HG02610 (cell line): ENCODE data around the gene MAP3K1.
A peak's percentile ranks its signal among the peaks of the same experiment; 100 is the strongest.
"Not testable (repeated sequence)": the region's sequence is repeated elsewhere in the genome, so short reads cannot be mapped to it uniquely, and the experiment has no call there.

Source experiments
- ATAC-seq: cut with Tn5 transposase; IDR thresholded peaks from one replicate; pipeline ENCODE4 v1.9.1; 2021; ENCODE audit warnings: mild to moderate bottlenecking, moderate library complexity; ENCODE audit not compliant: unreplicated experiment

The MAP3K1 gene

GRCh38 chr5:56814963-56815657 lies at the start of gene MAP3K1:
MAP3K1 (plus strand) TSS chr5:56815549; CDS start chr5:56815574, 25 bp downstream.
- peak; percentile 44 for ATAC-seq

GRCh38 chr5:56766926-56767325 lies 48.4 kb upstream of the MAP3K1 start:
- ATAC-seq: no peak

- ATAC-seq: no peak
These were observed 45.3 kb upstream of the MAP3K1 start for GRCh38 chr5:56769875-56770604.

GRCh38 chr5:56772767-56773166 lies 42.6 kb upstream of the MAP3K1 start:
- no peak for ATAC-seq

GRCh38 chr5:56774957-56775356 lies 40.4 kb upstream of the MAP3K1 start:
- ATAC-seq: no peak

- not testable (repeated sequence) for ATAC-seq
These were observed 39.0 kb upstream of the MAP3K1 start for GRCh38 chr5:56776212-56776846.

- no peak for ATAC-seq
These were observed 32.1 kb upstream of the MAP3K1 start for GRCh38 chr5:56783261-56783660.

- ATAC-seq: no peak
These were observed 29.0 kb upstream of the MAP3K1 start for GRCh38 chr5:56786346-56786745.

GRCh38 chr5:56791396-56791795 lies 24.0 kb upstream of the MAP3K1 start:
- peak; percentile 98 for ATAC-seq

GRCh38 chr5:56798521-56798920 lies 16.8 kb upstream of the MAP3K1 start:
- no peak for ATAC-seq

- ATAC-seq: no peak
These were observed 15.2 kb upstream of the MAP3K1 start for GRCh38 chr5:56800186-56800585.

GRCh38 chr5:56801256-56801655 lies 14.1 kb upstream of the MAP3K1 start:
- no peak for ATAC-seq

GRCh38 chr5:56802205-56802604 lies 13.1 kb upstream of the MAP3K1 start:
- no peak for ATAC-seq

- no peak for ATAC-seq
These were observed 12.3 kb upstream of the MAP3K1 start for GRCh38 chr5:56803025-56803424.

- no peak for ATAC-seq
These were observed 11.5 kb upstream of the MAP3K1 start for GRCh38 chr5:56803894-56804293.

- ATAC-seq: no peak
These were observed 7.7 kb upstream of the MAP3K1 start for GRCh38 chr5:56807679-56808078.

GRCh38 chr5:56808211-56808610 lies 7.1 kb upstream of the MAP3K1 start:
- no peak for ATAC-seq

GRCh38 chr5:56810826-56811225 lies 4.5 kb upstream of the MAP3K1 start:
- no peak for ATAC-seq

GRCh38 chr5:56812110-56812509 lies 3.2 kb upstream of the MAP3K1 start:
- ATAC-seq: no peak

GRCh38 chr5:56813302-56813701 lies 2.0 kb upstream of the MAP3K1 start:
- peak; percentile 33 for ATAC-seq

GRCh38 chr5:56814361-56814962 lies 887 bp upstream of the MAP3K1 start:
- ATAC-seq: no peak
